Hepatocyte (in vitro differentiated cells): Measurements from ENCODE around the gene SLC30A1. TPM values are rescaled to one million over a fixed set of nuclear protein-coding genes. Genes with fewer than 3 reads are reported as not detected.

Experiments
- DNase-seq: peaks from one replicate; pipeline ENCODE4 v3.0.0-alpha.2; 2016; ENCODE audit warnings: low spot score
- H2AFZ ChIP-seq: fragments of 200-600 bp; sonication (generic); 2 replicates; pipeline ENCODE4 v1.6.0; 2016; ENCODE audit warnings: antibody characterized with exemption, mild to moderate bottlenecking
- H3K27ac ChIP-seq: fragments of 200-600 bp; sonication (generic); 2 replicates; pipeline ENCODE4 v1.5.1; 2016; ENCODE audit warnings: mild to moderate bottlenecking
- H3K27me3 ChIP-seq: fragments of 200-600 bp; sonication (generic); 2 replicates; pipeline ENCODE4 v1.6.1; 2016
- H3K36me3 ChIP-seq: fragments of 200-600 bp; sonication (generic); replicated peaks from 2 replicates; pipeline ENCODE4 v1.5.1; 2016; ENCODE audit warnings: low read depth; ENCODE audit not compliant: insufficient read depth
- H3K4me1 ChIP-seq: fragments of 200-600 bp; sonication (generic); 2 replicates; pipeline ENCODE4 v1.5.1; 2016; ENCODE audit warnings: mild to moderate bottlenecking, moderate library complexity; ENCODE audit not compliant: insufficient read depth
- H3K4me2 ChIP-seq: fragments of 200-600 bp; sonication (generic); 2 replicates; pipeline ENCODE4 v1.6.0; 2016
- H3K4me3 ChIP-seq: fragments of 200-600 bp; sonication (generic); 2 replicates; pipeline ENCODE4 v1.5.1; 2016; ENCODE audit warnings: mild to moderate bottlenecking
- H3K79me2 ChIP-seq: fragments of 200-600 bp; sonication (generic); 2 replicates; pipeline ENCODE4 v1.6.0; 2017; ENCODE audit warnings: mild to moderate bottlenecking
- H3K9me2 ChIP-seq: fragments of 200-600 bp; sonication (generic); replicated peaks from 2 replicates; pipeline ENCODE4 v1.6.0; 2017; ENCODE audit warnings: mild to moderate bottlenecking; ENCODE audit not compliant: insufficient read depth
- H3K9me3 ChIP-seq: fragments of 200-600 bp; sonication (generic); 2 replicates; pipeline ENCODE4 v1.5.1; 2016; ENCODE audit warnings: low read depth, mild to moderate bottlenecking
- H4K20me1 ChIP-seq: fragments of 200-600 bp; sonication (generic); 2 replicates; pipeline ENCODE4 v1.6.0; 2016; ENCODE audit warnings: mild to moderate bottlenecking; ENCODE audit not compliant: insufficient read depth, poor library complexity, severe bottlenecking
- CTCF ChIP-seq: fragments of 200-600 bp; sonication (generic); IDR thresholded peaks from 2 replicates; pipeline ENCODE4 v1.5.1; 2016; ENCODE audit warnings: antibody characterized with exemption, mild to moderate bottlenecking; ENCODE audit not compliant: poor library complexity
- EZH2 ChIP-seq: fragments of 200-600 bp; sonication (generic); IDR thresholded peaks from 2 replicates; pipeline ENCODE4 v1.6.1; 2016; ENCODE audit warnings: antibody characterized with exemption, mild to moderate bottlenecking, borderline replicate concordance
- EZH2phosphoT487 ChIP-seq: fragments of 200-600 bp; sonication (generic); IDR thresholded peaks from one replicate; pipeline ENCODE4 v1.6.1; 2018; ENCODE audit warnings: antibody characterized with exemption, mild to moderate bottlenecking, low read depth, moderate library complexity; ENCODE audit not compliant: unreplicated experiment, severe bottlenecking
- WGBS: methylation state at CpG from one replicate; pipeline ENCODE4 v1.1.6; 2016; ENCODE audit warnings: low lambda C conversion rate; ENCODE audit errors: missing lambda C conversion rate; 5-methylcytosine and 5-hydroxymethylcytosine counted together
- polyA plus RNA-seq: library from polyadenylated mRNA; unstranded; fragments of >200 nt; fragmentation: Nextera tagmentation; extraction: Ambion mirVana; gene quantifications from 2 replicates; pipeline ENCODE4 v1.2.1, GENCODE V29; 2016
- total RNA-seq: library from RNA; depleted of rRNA; stranded (reverse); fragments of >200 nt; gene quantifications from 2 replicates; pipeline ENCODE4 v1.2.3, GENCODE V29; 2014

Gene SLC30A1
- total and polyA plus RNA-seq, 2 experiments from 2014 or later = 31.3 to 87.2 TPM

- Histone ChIP-seq H3K4me3 (no peak overlapping the region), H3K9me2 (no peaks in the 10 kb centered on the region), H4K20me1 (no peaks in the 10 kb centered on the region), H3K4me2 (no peak overlapping the region), H3K4me1 (no peaks in the 10 kb centered on the region), H3K79me2 (no peaks in the 10 kb centered on the region), H2AFZ (no peak overlapping the region), H3K36me3 (no peaks in the 10 kb centered on the region), H3K9me3 (no peaks in the 10 kb centered on the region), H3K27ac (no peak overlapping the region), H3K27me3 (no peaks in the 10 kb centered on the region)
- no peak for TF ChIP-seq EZH2phosphoT487
- TF ChIP-seq CTCF = no peak
- no peak for TF ChIP-seq EZH2
- no peak for DNase-seq
- WGBS = 85% methylated on average over 9 of the region's 9 CpGs
Measured at GRCh38 chr1:211529453-211529852, 49.5 kb downstream of the SLC30A1 start.

- Histone ChIP-seq H4K20me1 (no peaks in the 10 kb centered on the region), H3K9me2 (no peaks in the 10 kb centered on the region), H3K27me3 (no peaks in the 10 kb centered on the region), H3K4me1 (no peaks in the 10 kb centered on the region), H3K9me3 (no peaks in the 10 kb centered on the region), H2AFZ (no peak overlapping the region), H3K4me2 (no peak overlapping the region), H3K79me2 (no peaks in the 10 kb centered on the region), H3K36me3 (no peaks in the 10 kb centered on the region), H3K27ac (no peak overlapping the region), H3K4me3 (no peak overlapping the region)
- WGBS = 88% methylated on average over 7 of the region's 7 CpGs
- TF ChIP-seq EZH2 (no peak), EZH2phosphoT487 (no peak), CTCF (no peak)
- DNase-seq = no peak
Measured at GRCh38 chr1:211529011-211529410, 50.0 kb downstream of the SLC30A1 start.

- H2AFZ ChIP-seq = no peak overlapping the region
- no peak overlapping the region for H3K27ac ChIP-seq
- H3K9me3 ChIP-seq = no peaks in the 10 kb centered on the region
- no peak overlapping the region for H3K4me3 ChIP-seq
- 87% methylated on average over 5 of the region's 5 CpGs for WGBS
- no peaks in the 10 kb centered on the region for H3K27me3 ChIP-seq
- no peaks in the 10 kb centered on the region for H4K20me1 ChIP-seq
- no peak for DNase-seq
- no peaks in the 10 kb centered on the region for H3K4me1 ChIP-seq
- H3K36me3 ChIP-seq = no peaks in the 10 kb centered on the region
- no peak overlapping the region for H3K4me2 ChIP-seq
- TF ChIP-seq EZH2 (no peak), EZH2phosphoT487 (no peak)
- H3K9me2 ChIP-seq = no peaks in the 10 kb centered on the region
- no peaks in the 10 kb centered on the region for H3K79me2 ChIP-seq
Measured at GRCh38 chr1:211527888-211528287, 51.1 kb downstream of the SLC30A1 start.

GRCh38 chr1:211527006-211527405, 52.0 kb downstream of the SLC30A1 start:
- Histone ChIP-seq H2AFZ (no peak overlapping the region), H3K79me2 (no peaks in the 10 kb centered on the region), H3K27me3 (no peaks in the 10 kb centered on the region), H3K4me1 (no peaks in the 10 kb centered on the region), H3K4me3 (no peak overlapping the region), H3K4me2 (no peak overlapping the region), H4K20me1 (no peaks in the 10 kb centered on the region), H3K36me3 (no peaks in the 10 kb centered on the region), H3K9me2 (no peaks in the 10 kb centered on the region), H3K27ac (no peak overlapping the region), H3K9me3 (no peaks in the 10 kb centered on the region)
- TF ChIP-seq EZH2phosphoT487 (no peak), CTCF (no peak), EZH2 (no peak)
- DNase-seq = no peak
- 96% methylated on average over 3 of the region's 3 CpGs for WGBS
